Motor neuron (in vitro differentiated cells): ENCODE data around the gene MAN2B2. TPM values are rescaled to one million over a fixed set of nuclear protein-coding genes. Genes with fewer than 3 reads are reported as not detected.

Experiments used
- ATAC-seq, 8 experiments: fragments of 200-7000 bp; cut with Tn5 transposase; replicated peaks in 6 of 8; 2 replicates each; pipeline ENCODE4 v1.8.0; 2021; ENCODE audit warnings: mild to moderate bottlenecking in 8 of 8, moderate library complexity in 8 of 8
- H3K27ac ChIP-seq, 2 donors: fragments of 250-450 bp; sonication (Bioruptor Pico); 2 replicates each; pipeline ENCODE4 v1.9.0; 2021; ENCODE audit warnings: antibody characterized with exemption in 2 of 2, mild to moderate bottlenecking in 2 of 2, moderate library complexity in 1 of 2
- H3K4me1 ChIP-seq, 2 donors: fragments of 250-450 bp; sonication (Bioruptor Pico); replicated peaks in 1 of 2; 2 replicates each; pipeline ENCODE4 v1.6.1; 2021; ENCODE audit warnings: antibody characterized with exemption in 2 of 2, mild to moderate bottlenecking in 2 of 2, moderate library complexity in 1 of 2
- H3K4me3 ChIP-seq, 5 donors: fragments of 250-450 bp; sonication (Bioruptor Pico); 2 replicates each; pipeline ENCODE4 v1.9.0; 2021; ENCODE audit warnings: antibody characterized with exemption in 5 of 5, mild to moderate bottlenecking in 5 of 5, moderate library complexity in 4 of 5
- WGBS, 10 experiments: fragments of 450-650 bp; shearing (Covaris generic); methylation state at CpG; one replicate each; pipeline ENCODE4 v1.0.0; 2022; 5-methylcytosine and 5-hydroxymethylcytosine counted together
- in situ Hi-C, 9 experiments: fragments of 400-800 bp; cut with MboI; loops; one replicate each; pipeline ENCODE4 v1.15.0; 2021; ENCODE audit warnings: low sequenced_read_pairs in 9 of 9, low pct_unique_long_range_greater_than_20kb in 2 of 9; ENCODE audit not compliant: unreplicated experiment in 9 of 9
- total RNA-seq, 8 experiments: library from RNA; unstranded; fragments of 300-600 nt; gene quantifications; 2 replicates each; pipeline versions ENCODE4 v1.2.3 to v1.2.4, GENCODE V29; 2022

The MAN2B2 gene
- total RNA-seq, 8 experiments from 2014 or later: 4.0 to 36.3 (median 12.2) TPM

DNA sequence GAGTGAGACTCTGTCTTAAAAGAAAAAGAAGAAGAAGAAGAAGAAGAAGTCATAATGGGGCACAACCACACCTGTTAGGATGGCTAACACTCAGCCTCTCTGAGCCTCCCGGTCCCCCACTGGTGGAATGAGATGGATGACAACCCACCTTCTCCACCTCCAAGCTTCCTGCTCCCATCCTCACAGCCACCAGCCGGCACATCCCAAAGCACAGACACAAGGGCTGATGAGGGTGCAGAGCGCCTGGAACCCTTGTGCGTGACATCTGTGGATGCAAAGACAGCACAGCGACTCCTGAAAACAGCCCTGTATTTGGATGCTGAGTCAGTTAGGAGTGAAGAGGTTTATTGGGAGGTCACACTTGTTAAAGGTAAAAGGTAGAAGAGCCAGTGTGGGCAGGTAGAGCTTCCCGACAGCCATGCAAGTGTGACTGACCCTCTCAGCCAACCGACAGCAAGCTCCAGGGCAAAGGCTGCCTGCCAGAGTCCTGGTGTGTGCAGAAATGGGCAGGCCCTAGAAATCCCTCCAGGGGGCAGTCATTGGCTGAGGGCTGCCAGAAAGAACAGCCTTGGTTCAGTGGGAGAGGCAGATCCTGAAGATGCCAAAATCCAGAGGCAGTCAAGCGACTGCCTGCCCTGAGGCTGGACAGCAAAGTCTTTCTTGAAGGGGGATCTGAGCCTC lies 26.6 kb upstream of the MAN2B2 start:
- WGBS, 10 experiments: 0 to 67% (median 52%) methylated on average over 1 to 3 of the region's 8 CpGs; no CpG with 5 or more reads in 4 of the 10 experiments
- peak; percentile 55 to 91 (median 80) for ATAC-seq
- in situ Hi-C loops: loop anchor here in 1 of 9 experiments (25.0 kb wide), 1 partner anchor 286 kb away; the partner anchor contains the start of gene WFS1
- H3K4me3 ChIP-seq: no peak overlapping the region
- H3K4me1 ChIP-seq: no peaks in the 10 kb centered on the region
- no peak overlapping the region for H3K27ac ChIP-seq

DNA sequence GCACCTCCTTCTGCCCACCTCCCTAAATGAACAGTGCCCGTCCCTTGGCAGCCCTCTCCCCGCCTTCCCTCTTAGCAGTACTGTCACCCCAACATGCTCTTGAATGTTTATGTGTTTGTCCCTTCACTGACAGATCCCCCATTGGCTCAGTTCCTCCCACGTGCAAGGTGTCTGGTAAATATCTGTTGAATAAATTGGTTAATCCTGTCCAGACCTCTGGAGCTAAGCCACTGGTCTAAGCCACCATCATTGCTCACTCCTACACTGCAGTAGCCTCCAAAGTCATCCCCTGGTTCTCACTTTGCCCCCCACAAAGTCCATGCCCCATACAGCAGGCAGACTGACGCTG lies 26.1 kb upstream of the MAN2B2 start:
- H3K27ac ChIP-seq: no peak overlapping the region
- no peak overlapping the region for H3K4me3 ChIP-seq
- no peak for ATAC-seq
- 0 to 80% (median 20%) methylated on average over 1 to 4 of the region's 4 CpGs; no CpG with 5 or more reads in 5 of the 10 experiments for WGBS, 10 experiments
- H3K4me1 ChIP-seq: no peaks in the 10 kb centered on the region
- in situ Hi-C loops: loop anchor here in 1 of 9 experiments (25.0 kb wide), 1 partner anchor 287 kb away; the partner anchor contains the start of gene WFS1

DNA sequence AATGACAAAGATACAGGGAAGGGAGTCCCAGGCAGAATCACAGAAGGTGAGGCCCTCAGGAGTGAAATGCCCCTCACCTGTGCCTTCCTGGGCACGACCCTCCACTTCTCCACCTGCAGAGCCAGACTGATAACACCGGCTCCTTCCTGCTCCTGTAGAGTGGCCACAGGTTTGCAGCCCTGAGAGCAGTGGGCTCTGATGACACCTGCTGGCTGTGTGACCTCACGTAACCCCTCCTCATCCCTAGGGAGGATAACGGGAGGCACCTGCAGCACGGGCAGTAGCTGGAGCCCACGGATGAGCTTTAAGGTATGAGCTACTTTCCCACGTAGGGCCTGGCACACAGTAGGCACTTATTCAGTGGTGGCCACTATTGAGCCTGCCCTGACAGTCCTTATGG lies 25.5 kb upstream of the MAN2B2 start:
- no peak overlapping the region for H3K4me3 ChIP-seq
- no peaks in the 10 kb centered on the region for H3K4me1 ChIP-seq
- no peak overlapping the region for H3K27ac ChIP-seq
- in situ Hi-C loops: loop anchor here in 1 of 9 experiments (25.0 kb wide), 1 partner anchor 287 kb away; the partner anchor contains the start of gene WFS1
- ATAC-seq: peak in 2 of 8 experiments; percentile 31 to 46
- 0 to 45% (median 13%) methylated on average over 2 to 4 of the region's 7 CpGs; no CpG with 5 or more reads in 4 of the 10 experiments for WGBS, 10 experiments

DNA sequence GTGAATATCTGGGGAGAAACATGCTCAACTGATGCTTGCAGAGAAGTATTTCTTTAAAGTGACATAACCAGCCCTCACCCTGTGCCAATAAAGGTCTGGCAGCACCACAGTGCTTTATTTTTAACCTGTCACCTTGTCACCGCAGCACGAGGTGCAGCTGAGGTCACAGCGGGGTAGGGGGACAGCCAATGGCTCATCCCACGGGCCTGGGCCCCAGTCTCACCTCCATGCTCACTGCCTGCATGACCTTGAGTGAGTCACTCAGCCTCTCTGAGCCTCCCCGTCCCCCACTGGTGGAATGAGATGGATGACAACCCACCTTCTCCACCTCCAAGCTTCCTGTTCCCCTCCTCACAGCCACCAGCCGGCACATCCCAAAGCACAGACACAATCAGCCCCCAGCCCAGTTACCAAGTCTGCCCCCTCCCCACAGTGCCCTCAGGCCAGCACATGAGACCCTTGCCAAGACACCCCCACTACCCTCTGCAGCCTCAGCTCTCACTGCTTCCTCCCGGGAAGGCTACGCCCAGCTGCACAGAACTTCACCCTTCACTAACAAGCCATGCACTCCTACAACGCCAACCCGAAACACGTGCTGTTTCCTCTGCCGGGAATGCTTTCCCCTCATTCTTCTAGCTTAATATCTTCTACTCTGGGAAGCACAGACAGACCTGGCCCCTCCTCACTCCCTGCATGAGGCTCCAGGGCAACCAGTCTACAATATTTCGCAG lies 24.9 kb upstream of the MAN2B2 start:
- Histone ChIP-seq H3K4me1 (no peaks in the 10 kb centered on the region), H3K4me3 (no peak overlapping the region), H3K27ac (no peak overlapping the region)
- 20 to 80% (median 50%) methylated on average over 1 to 9 of the region's 13 CpGs; no CpG with 5 or more reads in 2 of the 10 experiments for WGBS, 10 experiments
- in situ Hi-C loops: loop anchor here in 3 of 9 experiments (25.0 kb wide), 1 partner anchor 288 kb away; the partner anchor contains the start of gene WFS1 (in 3 of the 3)
- peak in 3 of 8 experiments; percentile 37 to 69 (median 44) for ATAC-seq

DNA sequence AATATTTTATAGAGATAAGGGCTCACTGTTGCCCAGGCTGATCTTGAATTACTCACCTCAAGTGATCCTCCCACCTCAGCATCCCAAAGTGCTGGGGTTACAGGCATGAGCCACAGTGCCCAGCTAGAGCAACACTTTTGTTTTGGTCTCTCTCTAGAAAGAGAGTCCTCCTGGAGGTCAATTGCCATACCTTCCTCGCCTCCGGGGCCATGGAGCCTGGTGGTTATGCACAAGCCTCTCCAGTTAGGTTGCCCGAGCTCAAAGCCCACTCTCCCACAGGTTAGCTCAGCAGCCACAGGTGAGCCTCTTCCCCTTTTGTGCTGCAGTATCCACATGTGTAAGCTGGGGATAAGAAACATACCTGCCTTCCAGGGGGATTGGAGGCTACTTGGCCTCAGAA lies 24.2 kb upstream of the MAN2B2 start:
- no peak overlapping the region for H3K27ac ChIP-seq

DNA sequence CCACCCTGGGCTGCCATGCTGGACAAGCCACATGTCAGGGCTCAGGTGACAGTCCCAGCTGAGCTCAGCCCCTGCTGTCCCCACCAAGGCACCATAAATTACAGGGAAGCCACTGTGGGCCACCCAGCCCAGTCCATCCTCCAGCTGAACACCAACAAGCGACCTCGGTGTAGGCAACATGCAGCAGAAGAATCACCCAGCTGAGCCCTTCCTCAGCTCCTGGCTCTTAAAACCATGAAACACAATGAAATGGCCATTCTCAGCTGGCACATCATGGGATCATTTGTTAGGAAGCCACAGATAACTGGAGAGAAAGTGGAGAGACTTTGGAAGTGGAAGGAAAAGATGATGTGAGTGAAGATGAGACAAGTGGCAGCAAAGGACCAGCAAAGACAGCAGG lies 23.3 kb upstream of the MAN2B2 start:
- WGBS, 10 experiments: 86 to 90% methylated on average over 2 of the region's 2 CpGs; no CpG with 5 or more reads in 8 of the 10 experiments
- Histone ChIP-seq H3K27ac (no peak overlapping the region), H3K4me3 (no peak overlapping the region), H3K4me1 (no peaks in the 10 kb centered on the region)
- ATAC-seq: no peak
- in situ Hi-C loops: loop anchor here in 2 of 9 experiments (25.0 kb wide), 1 partner anchor 289 kb away; the partner anchor contains the start of gene WFS1 (in 2 of the 2)

More for the DNA sequence above, 24.2 kb upstream of the MAN2B2 start:
- in situ Hi-C loops: loop anchor here in 2 of 9 experiments (25.0 kb wide), 1 partner anchor 289 kb away; the partner anchor contains the start of gene WFS1 (in 2 of the 2)
- ATAC-seq: no peak
- H3K4me1 ChIP-seq: no peaks in the 10 kb centered on the region
- WGBS, 10 experiments: 0 to 67% methylated on average over 1 to 2 of the region's 3 CpGs; no CpG with 5 or more reads in 8 of the 10 experiments
- no peak overlapping the region for H3K4me3 ChIP-seq

- H3K4me3 ChIP-seq: no peak overlapping the region
- ATAC-seq: no peak
- WGBS, 10 experiments: 20 to 49% (median 30%) methylated on average over 2 to 6 of the region's 13 CpGs; no CpG with 5 or more reads in 7 of the 10 experiments
- H3K27ac ChIP-seq: no peak overlapping the region
- in situ Hi-C loops: loop anchor here in 2 of 9 experiments (25.0 kb wide), 1 partner anchor 293 kb away; the partner anchor contains the start of gene WFS1 (in 2 of the 2)
- H3K4me1 ChIP-seq: no peaks in the 10 kb centered on the region
Measured at GRCh38 chr4:6555519-6555918, 19.5 kb upstream of the MAN2B2 start.

DNA sequence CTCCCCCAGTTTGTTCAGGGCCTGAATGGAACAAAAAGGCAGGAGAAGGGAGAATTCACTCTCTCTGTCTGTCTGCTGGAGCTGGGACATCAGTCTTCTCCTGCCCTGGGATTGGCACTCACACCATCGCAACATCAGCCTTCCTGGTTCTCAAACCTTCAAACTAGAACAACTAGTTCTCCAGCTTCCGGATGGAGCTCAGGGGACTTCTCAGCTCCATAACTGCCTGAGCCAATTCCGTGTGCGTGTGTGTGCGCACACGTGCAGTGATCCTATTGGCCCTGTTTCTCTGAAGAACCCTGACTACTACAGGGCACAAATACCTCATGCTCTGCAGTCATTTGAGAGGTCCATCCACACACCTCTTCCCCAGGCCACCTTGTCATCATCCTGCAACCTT lies 18.7 kb upstream of the MAN2B2 start:
- WGBS, 10 experiments: 40 to 100% (median 72%) methylated on average over 1 to 3 of the region's 6 CpGs; no CpG with 5 or more reads in 3 of the 10 experiments
- no peak for ATAC-seq
- Histone ChIP-seq H3K27ac (no peak overlapping the region), H3K4me1 (no peaks in the 10 kb centered on the region), H3K4me3 (no peak overlapping the region)
- in situ Hi-C loops: loop anchor here in 2 of 9 experiments (25.0 kb wide), 1 partner anchor 294 kb away; the partner anchor contains the start of gene WFS1 (in 2 of the 2)

DNA sequence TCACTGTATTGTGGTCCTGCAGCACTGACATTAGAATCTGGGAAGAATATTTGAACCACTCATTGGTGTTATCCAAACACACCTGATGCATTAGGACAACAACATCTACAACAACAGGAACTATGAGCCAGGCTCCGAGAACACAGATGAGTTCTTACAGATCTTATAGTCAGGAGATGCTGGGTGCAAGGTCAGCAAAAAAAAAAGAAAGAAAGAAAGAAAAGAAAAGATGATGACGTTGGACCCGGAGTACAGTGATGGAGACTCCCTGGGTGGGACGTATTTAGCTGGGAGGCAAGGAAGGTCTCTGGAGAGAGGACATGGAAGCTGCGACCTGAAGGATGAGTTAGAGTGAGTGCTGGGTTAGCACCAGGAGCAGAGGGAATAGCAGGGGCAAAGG lies 17.8 kb upstream of the MAN2B2 start:
- Histone ChIP-seq H3K27ac (no peak overlapping the region), H3K4me1 (no peaks in the 10 kb centered on the region), H3K4me3 (no peak overlapping the region)
- WGBS, 10 experiments: 7 to 77% (median 43%) methylated on average over 2 to 5 of the region's 5 CpGs; no CpG with 5 or more reads in 1 of the 10 experiments
- no peak for ATAC-seq
- in situ Hi-C loops: loop anchor here in 2 of 9 experiments (25.0 kb wide), 1 partner anchor 295 kb away; the partner anchor contains the start of gene WFS1 (in 2 of the 2)

- no peak overlapping the region for H3K4me3 ChIP-seq
- WGBS, 10 experiments: 70% methylated on average over 2 of the region's 10 CpGs; no CpG with 5 or more reads in 9 of the 10 experiments
- ATAC-seq: no peak
- no peak overlapping the region for H3K27ac ChIP-seq
- in situ Hi-C loops: loop anchor here in 2 of 9 experiments (25.0 kb wide), 1 partner anchor 296 kb away; the partner anchor contains the start of gene WFS1 (in 2 of the 2)
- H3K4me1 ChIP-seq: no peaks in the 10 kb centered on the region
Measured at GRCh38 chr4:6557856-6558255, 17.1 kb upstream of the MAN2B2 start.

DNA sequence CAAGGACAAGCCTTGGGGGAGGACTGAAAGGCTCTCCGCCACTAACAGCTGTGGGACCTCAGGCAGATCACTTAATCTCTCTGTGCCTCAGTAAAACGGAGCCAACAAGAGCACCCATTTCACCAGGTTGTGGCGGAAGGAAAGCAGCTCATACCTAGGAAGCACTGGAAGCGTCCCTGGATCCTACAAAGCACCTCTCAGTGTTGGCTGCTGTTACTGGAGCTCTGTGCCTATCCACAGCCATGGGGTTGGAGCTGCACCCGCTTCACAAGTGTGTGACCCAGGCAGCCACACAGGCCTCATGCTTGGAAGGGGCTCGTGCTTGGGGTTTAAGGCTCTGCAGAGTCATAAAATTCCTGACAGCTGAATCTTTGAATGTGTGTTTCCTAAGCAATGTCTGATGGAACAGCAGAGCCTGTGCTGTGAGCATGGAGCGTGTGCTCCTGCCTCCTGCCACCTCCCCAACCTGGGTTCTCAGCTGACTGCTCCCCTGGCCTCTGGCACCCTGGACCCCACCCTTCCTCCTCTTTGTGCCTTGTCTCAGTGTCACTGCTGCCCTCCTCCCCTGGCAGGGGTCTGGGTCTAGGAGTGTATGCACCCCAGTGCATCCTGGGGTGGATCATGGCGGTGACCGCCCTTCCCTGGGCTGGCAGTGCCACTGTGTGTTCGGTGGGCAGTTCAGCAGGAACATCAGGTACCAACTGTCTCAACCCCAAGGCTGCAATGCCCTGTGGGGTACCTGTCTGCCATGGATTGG lies 14.4 kb upstream of the MAN2B2 start:
- H3K4me3 ChIP-seq: no peak overlapping the region
- no peak for ATAC-seq
- WGBS, 10 experiments: 17 to 100% (median 66%) methylated on average over 1 to 3 of the region's 10 CpGs; no CpG with 5 or more reads in 6 of the 10 experiments
- no peak overlapping the region for H3K27ac ChIP-seq
- in situ Hi-C loops: loop anchor here in 2 of 9 experiments (25.0 kb wide), 1 partner anchor 298 kb away; the partner anchor contains the start of gene WFS1 (in 2 of the 2)
- H3K4me1 ChIP-seq: peaks cover 3% of the 10 kb centered on the region in 2 donors

GRCh38 chr4:6561173-6561516 lies 13.8 kb upstream of the MAN2B2 start:
- no peak for ATAC-seq
- no peak overlapping the region for H3K27ac ChIP-seq
- 0 to 50% (median 19%) methylated on average over 1 to 3 of the region's 6 CpGs; no CpG with 5 or more reads in 4 of the 10 experiments for WGBS, 10 experiments
- no peak overlapping the region for H3K4me3 ChIP-seq
- in situ Hi-C loops: loop anchor here in 2 of 9 experiments (25.0 kb wide), 1 partner anchor 299 kb away; the partner anchor contains the start of gene WFS1 (in 2 of the 2)
- H3K4me1 ChIP-seq: peaks cover 3% of the 10 kb centered on the region in 2 donors
